ENCODE data around the gene CHAF1A.
A peak's percentile ranks its signal among the peaks of the same experiment; 100 is the strongest.

CHAF1A gene

GRCh38 chr19:4366666-4367335, 35.6 kb upstream of the CHAF1A start:
- DNase-seq (ENCODE audit: low spot score) = no peak

- no peak for DNase-seq (ENCODE audit: low spot score)
These were observed 35.1 kb upstream of the CHAF1A start for GRCh38 chr19:4367336-4367723.

GRCh38 chr19:4367781-4368127, 34.7 kb upstream of the CHAF1A start:
- DNase-seq (ENCODE audit: low spot score) = no peak

- DNase-seq (ENCODE audit: low spot score) = no peak
These were observed 34.2 kb upstream of the CHAF1A start for GRCh38 chr19:4368128-4368820.

GRCh38 chr19:4369109-4369887, 33.1 kb upstream of the CHAF1A start:
- DNase-seq (ENCODE audit: low spot score) = no peak

- peak; percentile 86 for DNase-seq (ENCODE audit: low spot score)
These were observed 32.6 kb upstream of the CHAF1A start for GRCh38 chr19:4369888-4370260.

- DNase-seq (ENCODE audit: low spot score) = no peak
These were observed 31.9 kb upstream of the CHAF1A start for GRCh38 chr19:4370418-4371041.

GRCh38 chr19:4371247-4372164, 30.9 kb upstream of the CHAF1A start:
- no peak for DNase-seq (ENCODE audit: low spot score)

- DNase-seq (ENCODE audit: low spot score) = no peak
These were observed 30.1 kb upstream of the CHAF1A start for GRCh38 chr19:4372165-4373012.

- no peak for DNase-seq (ENCODE audit: low spot score)
These were observed 29.4 kb upstream of the CHAF1A start for GRCh38 chr19:4373013-4373367.

GRCh38 chr19:4373601-4374497, 28.6 kb upstream of the CHAF1A start:
- DNase-seq (ENCODE audit: low spot score) = no peak

- DNase-seq (ENCODE audit: low spot score) = no peak
These were observed 27.8 kb upstream of the CHAF1A start for GRCh38 chr19:4374498-4375163.

GRCh38 chr19:4375164-4376027, 27.0 kb upstream of the CHAF1A start:
- DNase-seq (ENCODE audit: low spot score) = peak; percentile 80

GRCh38 chr19:4376028-4376670, 26.3 kb upstream of the CHAF1A start:
- DNase-seq (ENCODE audit: low spot score) = no peak

GRCh38 chr19:4376671-4376990, 25.8 kb upstream of the CHAF1A start:
- no peak for DNase-seq (ENCODE audit: low spot score)

GRCh38 chr19:4376991-4377781, 25.3 kb upstream of the CHAF1A start:
- no peak for DNase-seq (ENCODE audit: low spot score)

- no peak for DNase-seq (ENCODE audit: low spot score)
These were observed 23.6 kb upstream of the CHAF1A start for GRCh38 chr19:4378886-4379285.

Measured in D341Med (cell line).